Mucosa of rectum (tissue), 2 donors: Measurements from ENCODE around the gene JAK1.

Experiments
- H3K27ac ChIP-seq, 2 donors: one replicate each; pipeline ENCODE4 v1.7.0; 2013; ENCODE audit warnings: inconsistent platforms in 2 of 2, low read depth in 2 of 2, low read length in 2 of 2
- H3K27me3 ChIP-seq, 2 donors: one replicate each; pipeline ENCODE4 v1.7.0; 2013; ENCODE audit warnings: low read length in 2 of 2; ENCODE audit not compliant: control insufficient read depth in 2 of 2, insufficient read depth in 2 of 2
- H3K36me3 ChIP-seq, 2 donors: one replicate each; pipeline ENCODE4 v1.7.0; 2013; ENCODE audit warnings: low read length in 2 of 2; ENCODE audit not compliant: control insufficient read depth in 2 of 2, insufficient read depth in 2 of 2
- H3K4me1 ChIP-seq, 2 donors: one replicate each; pipeline ENCODE4 v1.7.0; 2013; ENCODE audit warnings: low read length in 2 of 2, mild to moderate bottlenecking in 1 of 2; ENCODE audit not compliant: control insufficient read depth in 2 of 2, insufficient read depth in 2 of 2
- H3K4me3 ChIP-seq, 2 donors: one replicate each; pipeline ENCODE4 v1.7.0; 2013; ENCODE audit warnings: low read length in 2 of 2
- H3K9ac ChIP-seq, 2 donors: one replicate each; pipeline ENCODE4 v1.7.0; 2013; ENCODE audit warnings: low read length in 2 of 2, low read depth in 1 of 2, mild to moderate bottlenecking in 1 of 2
- H3K9me3 ChIP-seq, 2 donors: one replicate each; pipeline ENCODE4 v1.7.0; 2013; ENCODE audit warnings: low read length in 2 of 2; ENCODE audit not compliant: control insufficient read depth in 2 of 2
- donor health status: healthy.
- donor health status: Normal muscosa, but diverticular disease.

Gene JAK1

DNA sequence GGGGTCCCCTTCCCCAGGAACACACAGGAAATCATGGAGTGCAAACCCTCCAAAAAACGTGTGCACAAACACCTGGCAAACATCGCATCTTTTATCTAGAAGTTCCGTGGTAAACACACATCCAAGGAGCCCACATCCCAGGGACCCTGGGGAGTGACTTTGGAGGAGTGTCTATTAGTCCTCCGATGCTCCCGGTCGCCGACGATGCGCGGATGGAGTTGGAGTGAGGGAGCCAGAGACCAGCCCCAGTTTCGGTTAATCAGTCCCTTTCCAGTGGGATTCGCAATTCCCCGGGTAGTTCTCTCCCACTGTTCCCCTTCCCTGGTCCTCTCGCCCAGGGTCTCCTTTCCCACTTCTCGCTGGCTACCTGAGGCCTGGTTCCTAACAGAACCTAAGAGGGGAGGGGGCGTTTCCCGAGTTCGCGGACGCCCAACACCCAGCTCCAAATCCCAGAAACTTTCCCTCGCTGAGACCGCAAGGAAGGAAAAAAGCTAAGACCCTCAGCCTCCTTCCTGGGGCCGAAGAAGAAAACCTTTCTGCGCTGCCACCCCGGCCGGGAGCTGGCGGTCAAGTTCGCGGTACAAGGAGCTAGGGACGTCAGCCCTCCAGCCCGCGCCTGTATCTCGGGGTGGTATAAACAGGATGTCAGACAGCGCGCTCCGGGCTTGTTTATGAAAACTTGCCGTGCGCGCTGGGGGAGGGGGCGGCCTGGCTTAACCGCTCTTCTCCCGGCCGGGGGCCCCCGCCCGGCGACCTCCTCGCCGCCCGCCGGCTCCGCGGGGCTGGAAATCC is 787 bp downstream of the JAK1 start:
- H3K36me3 ChIP-seq, result no peaks in the 10 kb centered on the region
- peak overlapping the region; percentile 93 to 95 for H3K27ac ChIP-seq
- H3K4me1 ChIP-seq, result peaks cover 5 to 19% of the 10 kb centered on the region in 2 donors
- no peaks in the 10 kb centered on the region for H3K9me3 ChIP-seq
- H3K27me3 ChIP-seq, result no peaks in the 10 kb centered on the region
- H3K4me3 ChIP-seq, result peak overlapping the region; percentile 64 to 93
- H3K9ac ChIP-seq, result peak overlapping the region; percentile 68 to 97

DNA sequence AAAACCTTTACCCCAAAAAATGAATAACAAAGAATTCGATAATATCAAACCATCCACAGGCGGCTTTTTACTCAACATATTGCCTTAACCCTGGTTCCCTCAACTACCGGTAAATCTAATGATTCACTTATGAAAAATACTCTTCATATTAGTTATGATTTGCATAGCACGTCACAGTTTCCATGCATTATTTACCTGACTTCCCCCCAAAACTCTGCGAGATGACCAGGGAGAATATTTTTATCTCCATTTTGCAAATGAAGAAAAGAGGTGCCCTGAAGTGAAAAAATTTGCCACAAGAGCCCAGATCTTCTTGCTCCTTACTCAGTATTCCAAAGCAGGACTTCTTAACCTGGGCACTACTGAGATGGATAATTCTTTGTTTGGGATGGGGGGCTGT is 2.9 kb downstream of the JAK1 start:
- no peaks in the 10 kb centered on the region for H3K9me3 ChIP-seq
- no peaks in the 10 kb centered on the region for H3K36me3 ChIP-seq
- H3K4me1 ChIP-seq, result peaks cover 5 to 19% of the 10 kb centered on the region in 2 donors
- H3K27me3 ChIP-seq, result no peaks in the 10 kb centered on the region
- H3K4me3 ChIP-seq, result no peak overlapping the region
- H3K9ac ChIP-seq, result no peak overlapping the region
- H3K27ac ChIP-seq, result no peak overlapping the region

DNA sequence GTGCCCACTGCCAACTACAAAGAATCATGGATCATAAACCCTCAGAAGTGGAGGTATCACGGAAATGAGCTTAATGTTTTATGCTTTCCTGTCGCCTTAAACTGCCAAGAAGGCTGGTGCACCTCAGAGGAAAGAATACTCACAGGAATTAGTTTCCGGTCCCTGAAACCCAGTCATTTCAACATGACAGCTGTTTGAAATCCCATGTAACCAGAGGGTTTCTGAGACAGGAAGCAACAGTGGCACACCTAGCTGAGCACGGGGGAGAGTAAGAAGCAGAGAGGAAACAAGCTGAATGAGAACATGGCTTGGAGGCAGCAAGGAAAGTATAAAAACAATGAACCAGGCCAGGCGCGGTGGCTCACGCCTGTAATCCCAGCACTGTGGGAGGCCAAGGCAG is 3.9 kb downstream of the JAK1 start:
- Histone ChIP-seq H3K9me3 (no peaks in the 10 kb centered on the region), H3K27me3 (no peaks in the 10 kb centered on the region), H3K27ac (peak overlapping the region in 1 of 2 donors; percentile 12), H3K4me1 (peaks cover 5 to 18% of the 10 kb centered on the region in 2 donors), H3K9ac (no peak overlapping the region), H3K4me3 (peak overlapping the region in 1 of 2 donors; percentile 8), H3K36me3 (no peaks in the 10 kb centered on the region)

DNA sequence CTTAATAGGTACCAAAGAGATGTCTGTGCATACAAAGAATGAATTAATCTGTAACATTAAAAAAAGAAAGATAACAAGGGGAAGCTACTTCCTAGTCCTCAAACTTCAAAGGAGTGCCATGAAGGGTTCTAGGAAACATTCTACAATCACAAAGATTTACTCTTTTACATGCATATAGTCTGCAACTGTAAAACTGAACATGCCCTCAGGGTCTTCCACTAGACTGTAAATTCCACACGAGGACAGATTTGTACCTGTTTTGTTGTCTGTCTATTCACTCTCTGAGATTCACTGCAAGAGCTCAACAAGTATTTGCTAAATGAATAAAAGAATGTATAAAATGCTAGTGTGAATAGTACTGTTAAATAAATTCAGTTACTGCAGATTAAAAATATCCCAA is 4.4 kb downstream of the JAK1 start:
- Histone ChIP-seq H3K4me1 (peaks cover 2 to 16% of the 10 kb centered on the region in 2 donors), H3K9me3 (no peaks in the 10 kb centered on the region), H3K4me3 (no peak overlapping the region), H3K27ac (no peak overlapping the region), H3K9ac (no peak overlapping the region), H3K27me3 (no peaks in the 10 kb centered on the region), H3K36me3 (no peaks in the 10 kb centered on the region)

DNA sequence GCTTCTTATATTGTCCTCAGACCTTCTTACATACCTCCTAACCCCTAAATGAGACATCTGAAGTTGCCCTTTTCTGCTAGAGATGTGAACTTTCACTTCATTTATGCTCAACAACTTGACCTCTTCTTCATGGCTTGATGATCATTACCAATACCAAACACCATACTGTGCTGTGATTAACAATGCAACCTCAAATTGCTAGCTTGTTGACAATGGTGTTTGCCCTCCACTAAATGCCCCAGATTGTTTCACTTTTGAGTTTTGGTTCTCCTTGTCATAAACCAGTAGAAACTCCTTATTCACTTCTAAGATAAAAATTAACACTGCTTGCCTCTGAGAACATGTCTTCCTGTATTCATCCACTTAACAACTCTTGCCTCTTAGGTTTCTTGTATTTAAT is 5.6 kb downstream of the JAK1 start:
- H3K4me1 ChIP-seq, result peaks cover 7 to 26% of the 10 kb centered on the region in 2 donors

DNA sequence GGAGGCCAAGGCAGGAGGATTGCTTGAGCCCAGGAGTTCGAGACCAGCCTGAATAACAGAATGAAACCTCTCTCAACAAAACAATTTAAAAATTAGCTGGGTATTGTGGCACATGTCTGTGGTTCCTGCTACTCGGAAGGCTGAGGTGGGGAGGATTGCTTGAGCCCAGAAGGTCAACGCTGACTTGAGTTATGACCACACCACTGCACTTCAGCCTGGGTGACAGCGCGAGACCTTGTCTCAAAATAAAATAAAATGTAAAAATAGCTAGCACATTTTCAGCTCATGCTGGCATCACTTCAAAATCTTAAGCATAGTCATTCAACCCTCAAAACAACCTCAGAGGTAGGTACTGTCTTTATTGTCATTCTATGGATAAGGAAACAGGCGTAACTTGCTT is 6.4 kb downstream of the JAK1 start:
- no peaks in the 10 kb centered on the region for H3K36me3 ChIP-seq
- no peak overlapping the region for H3K4me3 ChIP-seq
- no peak overlapping the region for H3K9ac ChIP-seq
- no peaks in the 10 kb centered on the region for H3K9me3 ChIP-seq
- peak overlapping the region in 1 of 2 donors; percentile 0 for H3K27ac ChIP-seq
- H3K4me1 ChIP-seq, result peaks cover 7 to 23% of the 10 kb centered on the region in 2 donors
- no peaks in the 10 kb centered on the region for H3K27me3 ChIP-seq

More for the DNA sequence above, 5.6 kb downstream of the JAK1 start:
- H3K36me3 ChIP-seq, result no peaks in the 10 kb centered on the region
- H3K9ac ChIP-seq, result no peak overlapping the region
- H3K27ac ChIP-seq, result peak overlapping the region in 1 of 2 donors; percentile 0
- no peak overlapping the region for H3K4me3 ChIP-seq
- no peaks in the 10 kb centered on the region for H3K27me3 ChIP-seq
- no peaks in the 10 kb centered on the region for H3K9me3 ChIP-seq

DNA sequence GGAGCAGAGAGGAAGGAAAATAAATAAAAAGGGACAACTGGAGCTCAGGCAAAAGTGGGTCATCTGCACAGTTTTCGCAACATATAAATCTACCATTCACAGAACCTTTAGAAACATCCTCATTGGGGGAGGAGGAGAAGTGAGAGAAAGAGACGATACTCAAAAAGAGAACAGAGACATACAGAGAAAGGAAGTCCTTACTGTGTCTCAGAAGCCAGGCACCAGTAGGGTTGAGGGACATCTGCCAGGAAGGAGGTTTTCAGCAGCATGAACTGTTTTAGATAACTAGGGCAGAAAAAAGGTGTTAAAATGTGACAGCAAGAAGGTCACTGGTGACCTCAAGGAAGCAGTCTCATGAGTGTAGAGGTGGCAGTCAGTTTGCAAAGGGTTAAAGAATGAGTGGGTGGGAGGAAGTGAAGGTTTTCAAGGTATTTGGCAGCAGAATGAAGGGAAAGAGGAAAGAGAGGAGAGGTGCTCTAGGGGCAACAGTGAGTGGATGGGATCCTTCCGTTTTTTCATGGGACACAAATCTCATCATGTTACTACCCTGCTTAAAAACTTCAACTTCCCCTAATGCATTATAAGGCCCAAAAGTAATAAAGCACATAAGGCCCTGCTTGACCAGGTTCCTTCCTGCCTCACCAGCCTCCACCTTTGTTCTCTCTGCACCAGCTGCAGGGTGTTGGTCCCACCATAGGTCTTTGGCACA is 9.5 kb downstream of the JAK1 start:
- Histone ChIP-seq H3K27ac (peak overlapping the region in 1 of 2 donors; percentile 15), H3K9me3 (no peaks in the 10 kb centered on the region), H3K36me3 (no peaks in the 10 kb centered on the region), H3K4me1 (peaks cover 17 to 26% of the 10 kb centered on the region in 2 donors), H3K9ac (no peak overlapping the region), H3K4me3 (no peak overlapping the region), H3K27me3 (no peaks in the 10 kb centered on the region)

DNA sequence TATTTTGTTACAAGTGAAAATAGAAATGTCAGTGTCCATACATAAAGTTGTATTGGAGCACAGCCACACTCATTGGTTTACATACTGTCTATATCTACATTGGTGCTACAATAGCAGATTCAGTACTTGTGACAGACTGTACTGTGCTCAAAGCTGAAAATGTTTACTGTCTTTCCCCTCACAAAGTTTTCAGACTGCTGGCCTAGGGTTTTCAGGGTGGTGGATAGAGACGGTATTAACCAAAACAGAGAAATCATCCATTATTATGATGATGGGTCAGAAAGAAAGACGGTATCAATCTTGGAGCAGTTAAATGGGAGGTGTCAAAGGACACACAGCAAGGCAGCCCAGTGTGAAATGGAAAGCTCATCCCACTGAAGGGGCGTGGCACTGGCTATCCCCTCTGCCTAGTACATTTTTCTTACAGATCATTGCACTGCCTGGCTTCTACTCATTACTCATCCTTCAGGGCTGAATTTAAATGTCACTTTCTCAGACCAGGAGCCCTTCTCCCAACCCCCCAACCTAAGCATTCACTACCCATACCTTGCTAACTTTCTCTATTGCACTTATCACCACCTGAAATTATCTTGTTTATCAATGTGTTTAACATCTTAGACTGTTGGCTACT is 10.2 kb downstream of the JAK1 start:
- no peak overlapping the region for H3K9ac ChIP-seq
- H3K36me3 ChIP-seq, result no peaks in the 10 kb centered on the region
- H3K27ac ChIP-seq, result peak overlapping the region in 1 of 2 donors; percentile 15
- H3K27me3 ChIP-seq, result no peaks in the 10 kb centered on the region
- H3K4me3 ChIP-seq, result no peak overlapping the region
- peaks cover 17 to 26% of the 10 kb centered on the region in 2 donors for H3K4me1 ChIP-seq
- no peaks in the 10 kb centered on the region for H3K9me3 ChIP-seq

DNA sequence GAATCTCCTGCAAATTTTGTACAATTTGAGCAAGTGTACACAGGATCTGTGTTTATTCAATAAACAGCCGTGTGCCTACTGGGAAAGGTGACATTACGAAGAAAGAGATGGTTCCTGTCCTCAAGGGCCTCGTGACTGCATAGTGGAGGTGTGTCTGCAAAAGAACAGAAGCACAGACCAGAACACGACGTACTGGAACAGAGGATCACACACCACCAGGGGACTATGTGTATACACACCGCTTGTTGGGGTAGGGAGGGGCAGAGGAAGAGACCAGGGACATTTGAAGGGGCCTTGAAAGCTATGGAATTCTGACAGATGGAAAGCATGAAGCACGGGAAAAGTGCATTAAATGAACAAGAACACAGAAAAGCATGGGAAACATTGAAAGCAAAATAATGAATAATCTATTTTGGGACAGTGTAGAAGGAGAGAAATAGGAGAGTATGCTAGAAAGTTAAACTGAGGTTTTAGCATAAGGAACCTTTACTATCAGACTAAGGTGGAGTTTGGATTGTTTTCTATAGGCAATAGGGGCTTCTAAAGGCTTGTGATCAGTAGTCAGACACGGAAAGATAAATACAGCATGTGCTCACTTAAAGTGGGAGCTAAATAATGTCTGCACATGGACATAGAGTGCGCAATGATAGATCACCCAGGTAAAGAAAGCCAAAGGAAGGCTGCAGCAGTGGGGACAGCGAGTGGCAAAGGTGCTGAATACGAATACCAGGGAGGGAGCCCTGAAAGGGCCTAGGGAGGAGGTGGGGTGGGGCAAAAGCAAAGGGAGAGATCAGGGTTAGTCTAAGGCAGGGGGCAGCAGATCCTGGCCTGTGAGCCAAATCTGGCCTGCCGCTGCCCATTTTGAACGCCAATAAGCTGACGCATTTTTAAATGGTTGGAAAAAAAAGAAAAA is 11.0 kb downstream of the JAK1 start:
- Histone ChIP-seq H3K27me3 (no peaks in the 10 kb centered on the region), H3K4me1 (peaks cover 17 to 27% of the 10 kb centered on the region in 2 donors), H3K4me3 (no peak overlapping the region), H3K9ac (no peak overlapping the region), H3K27ac (peak overlapping the region in 1 of 2 donors; percentile 15), H3K36me3 (no peaks in the 10 kb centered on the region), H3K9me3 (no peaks in the 10 kb centered on the region)
